Esophagus (tissue), 2 donors: ENCODE data around the gene PCBP3. TPM values are rescaled to one million over a fixed set of nuclear protein-coding genes. Genes with fewer than 3 reads are reported as not detected.
"Not testable (repeated sequence)": the region's sequence is repeated elsewhere in the genome, so short reads cannot be mapped to it uniquely, and the experiment has no call there.

Experiments used
- H3K27ac ChIP-seq, 2 donors: one replicate each; pipeline ENCODE4 v1.5.1; 2013; ENCODE audit warnings: low read depth in 2 of 2, mild to moderate bottlenecking in 2 of 2, inconsistent platforms in 1 of 2, low read length in 1 of 2, moderate library complexity in 1 of 2
- H3K27me3 ChIP-seq, 2 donors: one replicate each; pipeline ENCODE4 v1.6.1; 2013; ENCODE audit warnings: low read length in 2 of 2, control low read depth in 1 of 2, mild to moderate bottlenecking in 1 of 2; ENCODE audit not compliant: insufficient read depth in 2 of 2, control insufficient read depth in 1 of 2
- H3K36me3 ChIP-seq, 2 donors: one replicate each; pipeline ENCODE4 v1.6.1; 2013; ENCODE audit warnings: low read length in 1 of 2; ENCODE audit not compliant: control insufficient read depth in 2 of 2, insufficient read depth in 2 of 2
- H3K4me1 ChIP-seq, 2 donors: one replicate each; pipeline ENCODE4 v1.6.1; 2013; ENCODE audit warnings: low read length in 1 of 2; ENCODE audit not compliant: control insufficient read depth in 2 of 2, insufficient read depth in 2 of 2
- H3K4me3 ChIP-seq, 2 donors: one replicate each; pipeline ENCODE4 v1.5.1; 2013; ENCODE audit warnings: low read length in 2 of 2, mild to moderate bottlenecking in 2 of 2, low read depth in 1 of 2, moderate library complexity in 1 of 2
- H3K9me3 ChIP-seq, 2 donors: one replicate each; pipeline ENCODE4 v1.6.1; 2013; ENCODE audit warnings: mild to moderate bottlenecking in 2 of 2, low read depth in 1 of 2, low read length in 1 of 2, moderate library complexity in 1 of 2; ENCODE audit not compliant: control insufficient read depth in 2 of 2, insufficient read depth in 1 of 2
- WGBS, 2 donors: extraction: QIAGEN DNeasy Blood & Tissue Kit; methylation state at CpG; one replicate each; pipeline ENCODE4 v1.1.7; 2013; 5-methylcytosine and 5-hydroxymethylcytosine counted together
- polyA plus RNA-seq, 2 donors: library from polyadenylated mRNA; stranded (reverse); fragments of 200-250 nt; gene quantifications; one replicate each; pipeline ENCODE4 v1.2.3, GENCODE V29; 2013
- donor health status: healthy with polysubstance abuse.
- donor health status: Bipolar disorder and iron deficiency.

The PCBP3 gene
- polyA plus RNA-seq, 2 donors = 0.24 to 0.67 TPM

DNA sequence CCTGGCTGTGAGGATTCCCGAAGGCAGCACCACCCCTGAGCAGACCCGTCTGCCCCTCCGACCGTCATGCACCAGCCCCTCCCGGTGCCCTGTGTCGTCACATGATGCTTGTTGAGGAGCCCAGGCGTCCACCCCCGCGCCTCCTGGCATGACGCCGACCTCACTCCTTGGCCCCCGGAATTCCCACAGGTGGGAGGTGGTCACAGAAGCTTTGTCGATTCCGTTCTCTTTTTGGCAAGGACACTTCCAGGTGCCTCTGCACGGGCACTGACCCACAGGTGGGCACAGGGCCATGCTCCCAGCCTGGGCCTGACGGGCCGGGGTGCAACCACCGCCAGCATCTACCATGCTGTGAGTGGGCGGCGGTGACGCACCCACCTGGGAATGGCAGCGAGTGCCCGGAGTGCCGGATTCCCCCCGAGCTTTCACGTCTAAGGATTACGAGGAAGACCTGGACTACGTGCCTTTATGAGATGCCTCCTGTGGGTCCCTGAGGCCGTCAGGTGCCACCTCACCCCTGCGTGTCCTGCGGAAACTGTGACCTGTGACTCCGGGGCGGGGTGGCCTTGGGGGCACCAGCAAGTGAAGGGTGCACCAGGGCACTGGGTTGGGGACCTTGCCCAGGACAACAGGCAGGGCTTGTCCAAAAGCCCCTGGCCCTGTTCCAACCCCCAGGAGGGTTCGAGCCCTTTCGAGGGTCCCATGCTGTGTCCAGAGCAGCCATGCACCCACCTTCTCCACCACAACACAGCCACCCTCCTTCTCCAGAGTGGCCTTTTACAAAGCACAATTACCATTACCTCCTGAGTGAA, 306.6 kb downstream of the PCBP3 start:
- Histone ChIP-seq H3K9me3 (no peaks in the 10 kb centered on the region), H3K4me1 (peaks cover 5 to 7% of the 10 kb centered on the region in 2 donors), H3K27ac (no peak overlapping the region), H3K4me3 (no peak overlapping the region), H3K36me3 (no peaks in the 10 kb centered on the region), H3K27me3 (no peaks in the 10 kb centered on the region)
- 61 to 77% methylated on average over 32 to 35 of the region's 35 CpGs for WGBS, 2 donors

DNA sequence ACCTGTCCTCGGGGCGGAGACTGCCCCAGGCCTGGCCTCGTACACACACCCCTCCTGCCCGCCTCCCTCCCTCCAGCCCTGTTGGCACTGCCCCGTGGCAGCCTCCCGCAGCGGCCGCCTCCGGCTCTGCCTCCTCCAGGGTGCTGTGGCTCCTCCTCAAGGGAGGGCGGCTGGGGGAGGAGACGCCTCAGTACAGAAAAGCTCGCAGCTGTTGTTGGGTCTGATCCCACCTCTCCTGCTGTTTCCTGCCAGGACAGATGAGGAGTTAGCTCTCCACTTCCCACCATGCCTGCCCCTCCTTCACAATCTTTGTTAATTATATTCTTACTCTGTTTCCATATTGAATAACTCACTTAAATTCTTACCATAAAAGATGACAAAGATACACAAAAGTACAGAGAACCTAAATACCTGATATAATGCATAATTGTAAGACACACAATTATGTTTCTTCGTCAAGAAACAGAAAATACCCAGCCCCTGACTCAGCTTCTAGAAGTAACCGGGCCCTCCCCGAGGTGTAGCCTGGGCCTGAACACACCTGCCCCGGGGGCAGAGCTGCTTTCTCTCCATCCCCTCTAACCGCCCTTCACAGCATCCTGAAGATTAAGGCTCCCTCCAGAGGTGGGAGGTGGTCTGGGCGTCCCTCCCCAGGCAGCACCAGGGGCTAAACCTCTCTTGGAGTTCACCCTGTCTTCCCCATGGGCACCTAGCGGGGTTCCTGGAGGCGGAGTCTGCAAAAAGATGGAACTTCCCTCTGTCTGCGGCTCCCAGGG, 307.4 kb downstream of the PCBP3 start:
- H3K27ac ChIP-seq = no peak overlapping the region

DNA sequence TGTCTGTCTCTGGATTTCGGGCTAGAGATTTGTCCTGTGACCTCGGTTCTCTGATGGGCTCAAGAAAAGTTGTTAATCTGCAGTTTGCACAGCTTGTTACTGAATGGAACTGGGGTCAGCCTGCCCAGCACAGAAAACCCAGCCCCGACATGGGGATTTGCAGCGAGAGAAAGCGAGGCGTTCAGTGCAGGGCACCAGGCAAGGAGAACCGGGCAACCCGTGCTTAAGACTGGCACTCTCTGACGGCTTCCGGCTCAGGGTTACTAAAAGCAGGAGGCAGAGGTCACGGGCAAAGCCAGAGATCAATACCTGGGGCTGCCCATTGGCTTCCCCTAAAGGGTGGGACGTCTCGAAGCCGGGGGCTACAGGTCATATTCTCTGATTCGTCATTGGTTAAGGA, 308.2 kb downstream of the PCBP3 start:
- no peaks in the 10 kb centered on the region for H3K9me3 ChIP-seq
- no peak overlapping the region for H3K27ac ChIP-seq
- no peak overlapping the region for H3K4me3 ChIP-seq
- WGBS, 2 donors = 77 to 82% methylated on average over 15 of the region's 15 CpGs
- H3K36me3 ChIP-seq = no peaks in the 10 kb centered on the region
- H3K27me3 ChIP-seq = no peaks in the 10 kb centered on the region
- H3K4me1 ChIP-seq = peaks cover 5 to 7% of the 10 kb centered on the region in 2 donors

More for the DNA sequence above, 307.4 kb downstream of the PCBP3 start:
- Histone ChIP-seq H3K27me3 (no peaks in the 10 kb centered on the region), H3K4me1 (peaks cover 5 to 7% of the 10 kb centered on the region in 2 donors), H3K36me3 (no peaks in the 10 kb centered on the region), H3K9me3 (no peaks in the 10 kb centered on the region), H3K4me3 (no peak overlapping the region)
- 31 to 42% methylated on average over 21 of the region's 21 CpGs for WGBS, 2 donors

DNA sequence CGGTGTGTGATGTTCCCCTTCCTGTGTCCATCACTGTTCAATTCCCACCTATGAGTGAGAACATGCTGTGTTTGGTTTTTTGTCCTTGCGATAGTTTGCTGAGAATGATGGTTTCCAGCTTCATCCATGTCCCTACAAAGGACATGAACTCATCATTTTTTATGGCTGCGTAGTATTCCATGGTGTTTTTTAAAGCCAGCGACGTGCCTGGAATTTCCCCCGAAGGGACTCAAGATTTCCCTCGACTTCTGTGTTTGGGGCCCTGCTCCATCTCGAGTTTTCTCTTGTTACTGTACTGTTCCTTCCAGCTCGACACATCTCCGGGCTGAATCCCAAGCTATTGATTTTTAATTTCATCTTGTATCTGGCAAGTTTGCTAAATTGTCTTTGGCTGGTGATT, 309.0 kb downstream of the PCBP3 start:
- not testable (repeated sequence) for H3K4me1 ChIP-seq, H3K27me3 ChIP-seq, H3K36me3 ChIP-seq, H3K27ac ChIP-seq, H3K9me3 ChIP-seq, H3K4me3 ChIP-seq
- 79 to 83% methylated on average over 10 of the region's 10 CpGs for WGBS, 2 donors

DNA sequence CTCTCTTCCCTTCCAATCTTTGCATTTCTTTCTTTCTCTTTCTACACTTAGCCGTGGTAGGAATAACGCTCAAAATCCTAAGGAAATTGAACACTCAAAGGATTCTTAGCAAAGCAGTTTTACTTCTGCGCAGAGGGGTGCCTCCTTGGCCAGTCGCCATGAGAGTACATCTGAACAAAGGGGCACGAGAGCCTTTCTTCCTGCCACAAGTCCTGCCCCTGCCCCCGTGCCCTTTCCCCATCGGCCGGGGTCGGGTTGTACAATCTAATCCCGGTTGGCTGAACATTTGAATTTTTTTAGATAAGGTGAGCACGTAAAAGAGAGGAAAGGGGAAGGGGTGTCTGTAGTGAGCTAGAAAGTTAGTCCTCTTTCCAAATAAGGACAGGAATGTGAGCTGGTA, 309.4 kb downstream of the PCBP3 start:
- Histone ChIP-seq H3K36me3 (no peaks in the 10 kb centered on the region), H3K4me3 (no peak overlapping the region), H3K4me1 (peaks cover 5 to 7% of the 10 kb centered on the region in 2 donors), H3K9me3 (no peaks in the 10 kb centered on the region), H3K27me3 (no peaks in the 10 kb centered on the region), H3K27ac (peak overlapping the region in 1 of 2 donors; percentile 31)
- WGBS, 2 donors = 49 to 54% methylated on average over 11 of the region's 11 CpGs

DNA sequence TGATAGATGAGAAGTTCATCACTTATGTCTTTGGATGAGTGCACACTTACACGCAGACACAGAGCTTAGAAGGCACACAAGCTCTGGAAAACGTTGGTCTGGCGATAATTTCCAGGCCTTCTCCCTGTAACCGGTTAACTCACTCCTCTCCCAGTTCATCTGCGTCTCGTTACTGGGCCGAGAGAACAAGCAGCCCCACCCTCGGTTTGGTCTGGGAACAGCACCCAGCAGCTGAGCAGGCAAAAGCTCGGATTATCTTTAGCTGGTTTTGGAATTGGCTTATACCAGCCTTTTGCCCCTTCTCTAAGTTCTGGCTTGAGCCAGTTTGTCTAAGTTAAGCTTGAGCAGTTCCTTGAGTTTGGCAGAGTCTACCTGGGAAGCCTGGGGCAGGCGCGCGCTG, 310.7 kb downstream of the PCBP3 start:
- Histone ChIP-seq H3K4me1 (peaks cover 3 to 7% of the 10 kb centered on the region in 2 donors), H3K27me3 (no peaks in the 10 kb centered on the region), H3K9me3 (no peaks in the 10 kb centered on the region), H3K27ac (peak overlapping the region in 1 of 2 donors; percentile 76), H3K4me3 (no peak overlapping the region), H3K36me3 (no peaks in the 10 kb centered on the region)
- WGBS, 2 donors = 32 to 42% methylated on average over 12 of the region's 12 CpGs

DNA sequence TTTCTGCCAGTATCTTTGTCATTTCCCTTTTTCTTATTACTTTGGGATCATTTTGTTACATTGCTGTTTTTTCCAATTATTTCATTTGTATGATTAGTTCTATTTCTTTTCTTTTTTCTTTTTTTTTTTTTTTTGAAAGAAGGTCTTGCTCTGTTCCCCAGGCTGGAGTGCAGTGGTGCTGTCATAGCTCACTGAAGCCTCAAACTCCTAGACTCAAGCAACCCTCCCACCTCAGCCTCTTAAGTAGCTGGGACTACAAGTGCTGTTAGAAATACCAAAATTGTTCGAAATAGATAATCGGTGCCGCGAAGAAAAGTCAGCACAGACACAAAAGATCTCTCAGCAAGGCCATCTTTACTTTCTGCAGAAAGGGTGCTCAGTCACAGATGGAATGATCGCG, 311.4 kb downstream of the PCBP3 start:
- H3K4me3 ChIP-seq = no peak overlapping the region
- peaks cover 3 to 7% of the 10 kb centered on the region in 2 donors for H3K4me1 ChIP-seq
- H3K36me3 ChIP-seq = no peaks in the 10 kb centered on the region
- no peaks in the 10 kb centered on the region for H3K27me3 ChIP-seq
- no peaks in the 10 kb centered on the region for H3K9me3 ChIP-seq
- WGBS, 2 donors = 92 to 94% methylated on average over 6 of the region's 6 CpGs
- no peak overlapping the region for H3K27ac ChIP-seq

DNA sequence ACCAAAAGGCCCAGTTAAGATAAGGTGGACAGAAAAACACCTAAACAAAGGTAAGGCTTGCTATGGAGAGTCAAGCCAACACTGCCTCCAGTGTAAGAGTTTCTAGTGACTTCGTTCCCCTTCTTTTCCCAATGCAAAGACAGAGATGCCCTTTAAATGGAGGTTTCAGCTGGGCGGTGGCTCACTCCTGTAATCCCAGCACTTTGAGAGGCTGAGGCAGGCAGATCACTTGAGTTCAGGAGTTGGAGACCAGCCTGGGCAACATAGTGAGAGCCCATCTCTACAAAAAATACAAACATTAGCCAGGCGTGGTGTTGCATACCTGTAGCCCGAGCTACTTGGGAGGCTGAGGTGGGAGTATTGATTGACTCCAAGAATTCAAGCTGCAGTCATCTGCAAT, 314.0 kb downstream of the PCBP3 start:
- Histone ChIP-seq H3K9me3 (no peaks in the 10 kb centered on the region), H3K36me3 (no peaks in the 10 kb centered on the region), H3K27me3 (no peaks in the 10 kb centered on the region), H3K4me3 (no peak overlapping the region), H3K27ac (peak overlapping the region in 1 of 2 donors; percentile 37), H3K4me1 (no peaks in the 10 kb centered on the region)
- WGBS, 2 donors = 71% methylated on average over 4 of the region's 4 CpGs

DNA sequence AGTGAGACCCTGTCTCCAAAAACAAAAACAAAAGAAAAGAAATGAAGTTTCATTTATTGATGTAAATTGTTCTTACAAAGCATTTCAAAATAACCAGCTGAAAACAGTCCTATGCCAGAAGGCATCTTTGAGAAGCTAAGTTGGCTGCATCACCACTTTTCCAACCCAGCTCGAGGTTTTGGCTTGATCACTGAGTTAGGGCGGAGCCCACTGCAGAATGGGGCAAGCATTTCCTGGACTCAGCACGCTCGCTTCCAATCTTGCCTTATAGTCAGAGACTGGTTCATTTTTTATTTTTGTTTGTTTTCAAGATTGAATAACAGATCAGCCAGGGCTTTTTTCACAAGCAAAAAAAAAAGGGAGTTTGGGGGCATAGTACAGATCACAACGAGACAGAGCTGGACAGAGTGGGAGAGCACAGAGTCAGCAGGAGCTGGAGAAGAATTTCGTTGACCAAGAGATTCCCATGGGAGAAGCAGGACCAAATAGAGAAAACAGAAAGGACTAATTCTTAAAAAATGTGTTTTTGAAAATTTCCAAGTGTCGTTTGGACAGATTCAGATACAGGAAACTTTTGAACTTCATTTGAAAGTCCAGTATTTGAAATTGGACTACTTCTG, 314.6 kb downstream of the PCBP3 start:
- WGBS, 2 donors = 14 to 23% methylated on average over 7 of the region's 7 CpGs
- no peak overlapping the region for H3K27ac ChIP-seq
- H3K4me1 ChIP-seq = no peaks in the 10 kb centered on the region
- no peaks in the 10 kb centered on the region for H3K27me3 ChIP-seq
- no peak overlapping the region for H3K4me3 ChIP-seq
- no peaks in the 10 kb centered on the region for H3K9me3 ChIP-seq
- no peaks in the 10 kb centered on the region for H3K36me3 ChIP-seq
